ENCODE measurements around the gene ELAVL2.

The ELAVL2 gene

DNA sequence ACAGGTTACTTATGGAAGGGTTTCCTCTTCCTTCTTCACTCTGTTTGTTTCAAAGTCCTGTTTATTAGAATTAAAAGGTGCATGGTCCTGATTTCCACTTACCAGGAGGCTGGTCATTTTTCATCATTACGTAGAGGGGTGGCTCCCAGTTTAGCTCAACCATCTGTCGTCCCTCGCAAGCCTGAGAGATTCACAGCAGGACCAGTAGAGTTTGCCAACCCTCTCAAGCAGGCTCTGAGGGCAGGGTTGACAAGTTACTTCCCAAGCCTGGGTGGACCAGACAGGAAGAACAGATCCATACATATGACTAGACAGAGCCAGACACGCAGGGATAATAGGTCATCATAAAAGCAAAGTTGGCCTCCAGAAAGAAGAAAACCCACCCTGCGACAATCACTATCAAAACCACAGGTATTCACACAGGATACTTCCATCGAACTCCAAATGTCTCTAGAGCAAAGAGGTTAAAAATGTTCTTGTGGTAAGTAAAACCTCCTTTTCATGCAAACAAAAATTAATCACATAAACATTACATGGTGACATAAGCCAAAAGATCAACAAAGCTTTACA, 151.9 kb downstream of the ELAVL2 start:
- peaks cover 4% of the 10 kb centered on the region for H3K79me1 ChIP-seq (ENCODE audit: low read length)
- H3K4me1 ChIP-seq (ENCODE audit: control insufficient read depth in 1 of 2, insufficient read depth in 2 of 2, low read length in 2 of 2): peaks cover 0 to 3% of the 10 kb centered on the region in 2 experiments
- no peak overlapping the region for H3K9ac ChIP-seq (ENCODE audit: low read length)
- H3K36me3 ChIP-seq (ENCODE audit: control insufficient read depth in 1 of 2, insufficient read depth in 2 of 2, low read length in 2 of 2): peaks cover 0 to 11% of the 10 kb centered on the region in 2 experiments
- H3K27me3 ChIP-seq (ENCODE audit: insufficient read depth, low read length): no peaks in the 10 kb centered on the region
- H2BK5ac ChIP-seq (ENCODE audit: low read depth, low read length, poor library complexity): no peak overlapping the region
- H3K4ac ChIP-seq (ENCODE audit: low read depth, low read length): no peak overlapping the region
- H3K79me2 ChIP-seq (ENCODE audit: control insufficient read depth, insufficient read depth, low read length, poor library complexity): no peaks in the 10 kb centered on the region
- H3K14ac ChIP-seq (ENCODE audit: low read length): no peak overlapping the region
- no peak overlapping the region for H4K91ac ChIP-seq (ENCODE audit: low read depth, low read length)
- H4K8ac ChIP-seq (ENCODE audit: low read depth, low read length): no peak overlapping the region
- H2AK5ac ChIP-seq (ENCODE audit: low read length): no peak overlapping the region
- H3K4me2 ChIP-seq (ENCODE audit: low read length): no peak overlapping the region
- no peak overlapping the region for H3K4me3 ChIP-seq (ENCODE audit: low read depth, low read length)
- H3K18ac ChIP-seq (ENCODE audit: low read length): no peak overlapping the region
- no peak overlapping the region for H2BK120ac ChIP-seq (ENCODE audit: insufficient read depth, low read length, poor library complexity)
- DNase-seq: no peak
- H3K9me3 ChIP-seq (ENCODE audit: insufficient read depth, low read depth, low read length): no peaks in the 10 kb centered on the region
- no peak overlapping the region for H2AFZ ChIP-seq (ENCODE audit: insufficient read depth, low read length, poor library complexity)
- H2BK12ac ChIP-seq (ENCODE audit: low read length): no peak overlapping the region
- no peak overlapping the region for H4K12ac ChIP-seq (ENCODE audit: low read depth, low read length)
- WGBS (ENCODE audit: extremely low coverage, insufficient coverage, insufficient read length): no CpG with 5 or more reads among the region's 6 CpGs
- H3K27ac ChIP-seq (ENCODE audit: low read depth, low read length): no peak overlapping the region
- no peak overlapping the region for H3K23ac ChIP-seq (ENCODE audit: low read length)

DNA sequence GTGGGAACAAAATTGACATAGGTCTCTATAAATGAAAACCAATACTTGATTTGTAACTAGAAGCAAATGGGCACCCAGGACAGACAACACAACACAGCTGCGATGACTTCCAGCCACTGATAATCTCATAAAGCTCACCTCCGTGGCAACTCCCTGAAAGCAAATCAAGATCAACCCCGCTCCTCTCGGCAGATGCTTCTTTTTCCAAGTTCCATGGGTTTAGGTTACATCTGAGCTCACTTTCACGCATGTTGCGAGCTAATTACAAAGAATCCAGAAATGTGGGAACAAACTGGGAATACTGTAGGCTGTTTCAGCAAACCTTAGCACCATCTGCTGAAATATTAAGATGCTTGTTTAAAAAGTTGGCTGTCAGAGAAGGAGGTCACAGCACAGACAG, 153.9 kb downstream of the ELAVL2 start:
- no peak overlapping the region for H3K18ac ChIP-seq (ENCODE audit: low read length)
- H3K36me3 ChIP-seq (ENCODE audit: control insufficient read depth in 1 of 2, insufficient read depth in 2 of 2, low read length in 2 of 2): peaks cover 0 to 12% of the 10 kb centered on the region in 2 experiments
- H3K14ac ChIP-seq (ENCODE audit: low read length): no peak overlapping the region
- H2BK5ac ChIP-seq (ENCODE audit: low read depth, low read length, poor library complexity): no peak overlapping the region
- H4K8ac ChIP-seq (ENCODE audit: low read depth, low read length): no peak overlapping the region
- H2AFZ ChIP-seq (ENCODE audit: insufficient read depth, low read length, poor library complexity): no peak overlapping the region
- no peak overlapping the region for H3K23ac ChIP-seq (ENCODE audit: low read length)
- no peak overlapping the region for H3K9ac ChIP-seq (ENCODE audit: low read length)
- H3K27ac ChIP-seq (ENCODE audit: low read depth, low read length): no peak overlapping the region
- no peak overlapping the region for H4K12ac ChIP-seq (ENCODE audit: low read depth, low read length)
- no peak overlapping the region for H2AK5ac ChIP-seq (ENCODE audit: low read length)
- H3K4me2 ChIP-seq (ENCODE audit: low read length): no peak overlapping the region
- H3K27me3 ChIP-seq (ENCODE audit: insufficient read depth, low read length): no peaks in the 10 kb centered on the region
- peaks cover 0 to 3% of the 10 kb centered on the region in 2 experiments for H3K4me1 ChIP-seq (ENCODE audit: control insufficient read depth in 1 of 2, insufficient read depth in 2 of 2, low read length in 2 of 2)
- no peaks in the 10 kb centered on the region for H3K79me2 ChIP-seq (ENCODE audit: control insufficient read depth, insufficient read depth, low read length, poor library complexity)
- H3K79me1 ChIP-seq (ENCODE audit: low read length): peaks cover 4% of the 10 kb centered on the region
- H3K9me3 ChIP-seq (ENCODE audit: insufficient read depth, low read depth, low read length): no peaks in the 10 kb centered on the region
- no peak overlapping the region for H2BK120ac ChIP-seq (ENCODE audit: insufficient read depth, low read length, poor library complexity)
- no peak overlapping the region for H2BK12ac ChIP-seq (ENCODE audit: low read length)
- H3K4me3 ChIP-seq (ENCODE audit: low read depth, low read length): no peak overlapping the region
- H3K4ac ChIP-seq (ENCODE audit: low read depth, low read length): no peak overlapping the region
- no peak for DNase-seq
- WGBS (ENCODE audit: extremely low coverage, insufficient coverage, insufficient read length): no CpG with 5 or more reads among the region's 6 CpGs
- H4K91ac ChIP-seq (ENCODE audit: low read depth, low read length): no peak overlapping the region

DNA sequence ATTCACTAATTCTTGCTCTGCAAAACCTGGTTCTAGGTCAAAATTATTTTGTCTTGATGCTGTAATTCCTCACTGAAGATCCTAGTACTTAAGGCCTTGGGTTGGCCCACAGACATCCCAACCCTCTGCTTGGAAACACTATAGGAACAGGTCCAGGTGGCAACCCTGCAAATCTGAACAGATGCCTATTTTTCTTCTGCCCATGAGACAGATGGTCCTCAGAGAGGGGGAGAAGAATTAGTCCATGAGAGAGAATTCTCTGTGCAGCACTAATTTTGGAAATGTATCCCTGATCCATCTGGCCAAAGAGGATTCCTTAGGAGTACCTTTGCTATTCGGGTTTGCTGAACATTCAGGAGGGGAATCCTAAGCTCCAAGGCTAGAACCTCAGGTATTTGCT, 156.3 kb downstream of the ELAVL2 start:
- no CpG with 5 or more reads among the region's 1 CpG for WGBS (ENCODE audit: extremely low coverage, insufficient coverage, insufficient read length)
- no peak overlapping the region for H2BK12ac ChIP-seq (ENCODE audit: low read length)

DNA sequence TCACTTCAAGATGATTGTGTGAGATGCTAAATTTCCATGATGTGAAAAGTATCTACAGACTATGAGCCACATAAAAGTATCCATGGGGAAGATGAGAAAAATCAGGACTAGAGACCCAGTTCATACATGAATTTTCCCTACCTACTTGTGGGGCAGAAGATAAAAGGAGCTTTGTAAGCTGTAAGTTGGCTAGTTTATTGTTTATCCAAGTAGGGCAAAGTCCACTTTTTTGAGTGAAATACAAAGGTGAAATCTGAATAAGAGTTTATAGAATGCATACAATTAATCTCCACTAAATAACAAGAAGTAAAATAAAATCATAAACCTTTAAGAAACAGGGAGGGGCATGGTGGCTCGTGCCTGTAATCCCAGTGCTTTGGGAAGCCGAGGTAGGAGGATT, 160.4 kb downstream of the ELAVL2 start:
- no peaks in the 10 kb centered on the region for H3K4me1 ChIP-seq (ENCODE audit: control insufficient read depth in 1 of 2, insufficient read depth in 2 of 2, low read length in 2 of 2)
- peaks cover 0 to 12% of the 10 kb centered on the region in 2 experiments for H3K36me3 ChIP-seq (ENCODE audit: control insufficient read depth in 1 of 2, insufficient read depth in 2 of 2, low read length in 2 of 2)
- no peak overlapping the region for H4K8ac ChIP-seq (ENCODE audit: low read depth, low read length)
- no CpG with 5 or more reads among the region's 2 CpGs for WGBS (ENCODE audit: extremely low coverage, insufficient coverage, insufficient read length)
- no peak overlapping the region for H2BK120ac ChIP-seq (ENCODE audit: insufficient read depth, low read length, poor library complexity)
- no peak overlapping the region for H3K9ac ChIP-seq (ENCODE audit: low read length)
- H2BK12ac ChIP-seq (ENCODE audit: low read length): no peak overlapping the region
- H3K23ac ChIP-seq (ENCODE audit: low read length): no peak overlapping the region
- H4K91ac ChIP-seq (ENCODE audit: low read depth, low read length): no peak overlapping the region
- H3K18ac ChIP-seq (ENCODE audit: low read length): no peak overlapping the region
- H4K12ac ChIP-seq (ENCODE audit: low read depth, low read length): no peak overlapping the region
- H2AK5ac ChIP-seq (ENCODE audit: low read length): no peak overlapping the region
- no peak overlapping the region for H3K4me3 ChIP-seq (ENCODE audit: low read depth, low read length)
- H2BK5ac ChIP-seq (ENCODE audit: low read depth, low read length, poor library complexity): no peak overlapping the region
- no peaks in the 10 kb centered on the region for H3K79me1 ChIP-seq (ENCODE audit: low read length)
- DNase-seq: no peak
- H3K9me3 ChIP-seq (ENCODE audit: insufficient read depth, low read depth, low read length): no peaks in the 10 kb centered on the region
- no peak overlapping the region for H3K27ac ChIP-seq (ENCODE audit: low read depth, low read length)
- no peak overlapping the region for H3K14ac ChIP-seq (ENCODE audit: low read length)
- H3K4me2 ChIP-seq (ENCODE audit: low read length): no peak overlapping the region
- H3K4ac ChIP-seq (ENCODE audit: low read depth, low read length): no peak overlapping the region
- H3K79me2 ChIP-seq (ENCODE audit: control insufficient read depth, insufficient read depth, low read length, poor library complexity): no peaks in the 10 kb centered on the region
- no peaks in the 10 kb centered on the region for H3K27me3 ChIP-seq (ENCODE audit: insufficient read depth, low read length)
- no peak overlapping the region for H2AFZ ChIP-seq (ENCODE audit: insufficient read depth, low read length, poor library complexity)

More for the DNA sequence above, 156.3 kb downstream of the ELAVL2 start:
- Histone ChIP-seq H2AK5ac (ENCODE audit: low read length) (no peak overlapping the region), H3K14ac (ENCODE audit: low read length) (no peak overlapping the region), H4K91ac (ENCODE audit: low read depth, low read length) (no peak overlapping the region), H3K4me2 (ENCODE audit: low read length) (no peak overlapping the region), H3K27ac (ENCODE audit: low read depth, low read length) (no peak overlapping the region), H3K4ac (ENCODE audit: low read depth, low read length) (no peak overlapping the region), H3K9me3 (ENCODE audit: insufficient read depth, low read depth, low read length) (no peaks in the 10 kb centered on the region), H3K9ac (ENCODE audit: low read length) (no peak overlapping the region), H3K79me1 (ENCODE audit: low read length) (peaks cover 4% of the 10 kb centered on the region), H4K12ac (ENCODE audit: low read depth, low read length) (no peak overlapping the region), H4K8ac (ENCODE audit: low read depth, low read length) (no peak overlapping the region), H2BK5ac (ENCODE audit: low read depth, low read length, poor library complexity) (no peak overlapping the region), H3K79me2 (ENCODE audit: control insufficient read depth, insufficient read depth, low read length, poor library complexity) (no peaks in the 10 kb centered on the region), H3K27me3 (ENCODE audit: insufficient read depth, low read length) (no peaks in the 10 kb centered on the region), H3K36me3 (ENCODE audit: control insufficient read depth in 1 of 2, insufficient read depth in 2 of 2, low read length in 2 of 2) (peaks cover 0 to 12% of the 10 kb centered on the region in 2 experiments), H2AFZ (ENCODE audit: insufficient read depth, low read length, poor library complexity) (no peak overlapping the region), H3K4me3 (ENCODE audit: low read depth, low read length) (no peak overlapping the region), H2BK120ac (ENCODE audit: insufficient read depth, low read length, poor library complexity) (no peak overlapping the region), H3K4me1 (ENCODE audit: control insufficient read depth in 1 of 2, insufficient read depth in 2 of 2, low read length in 2 of 2) (peaks cover 0 to 3% of the 10 kb centered on the region in 2 experiments), H3K18ac (ENCODE audit: low read length) (no peak overlapping the region), H3K23ac (ENCODE audit: low read length) (no peak overlapping the region)
- DNase-seq: no peak
